ENCODE data around the gene COL8A1.

- TF ChIP-seq EZH2 (IDR thresholded peaks at IDR 0.05; ENCODE audit: borderline replicate concordance, insufficient read depth, low read depth, low read length, poor library complexity, severe bottlenecking) = no peak
- TF ChIP-seq CTCF (IDR thresholded peaks at IDR 0.05) = no peak
Observed at GRCh38 chr3:99601515-99601914, 36.9 kb upstream of the COL8A1 start.
